ENCODE measurements around the gene CCL24. TPM values are rescaled to one million over a fixed set of nuclear protein-coding genes. Genes with fewer than 3 reads are reported as not detected.
"Not testable (repeated sequence)": the region's sequence is repeated elsewhere in the genome, so short reads cannot be mapped to it uniquely, and the experiment has no call there.

The CCL24 gene
- polyA plus RNA-seq (2012; ENCODE audit: missing spikeins): 0.57 TPM

GRCh38 chr7:75813781-75814236 lies at the start of gene CCL24:
Gene CCL24, minus strand, starts transcription at chr7:75813806. Its CDS starts 91 bp downstream, at chr7:75813715.
- TF ChIP-seq POLR2A (IDR thresholded peaks at IDR 0.05; ENCODE audit: low read depth, low read length): no peak
- TF ChIP-seq POLR2AphosphoS5 (IDR thresholded peaks at IDR 0.05; ENCODE audit: low read depth, low read length): no peak
- no peak for TF ChIP-seq TAF1 (IDR thresholded peaks at IDR 0.05; ENCODE audit: borderline replicate concordance, low read depth, low read length)
- no peak for DNase-seq (ENCODE audit: insufficient read length)
- no peak for FAIRE-seq

- FAIRE-seq: no peak
- no peak for DNase-seq (ENCODE audit: insufficient read length)
- TF ChIP-seq POLR2AphosphoS5 (IDR thresholded peaks at IDR 0.05; ENCODE audit: low read depth, low read length): no peak
Observed at GRCh38 chr7:75861636-75862035, 48.0 kb upstream of the CCL24 start.

- FAIRE-seq: no peak
- TF ChIP-seq POLR2A (IDR thresholded peaks at IDR 0.05; ENCODE audit: low read depth, low read length) (no peak), TAF1 (IDR thresholded peaks at IDR 0.05; ENCODE audit: borderline replicate concordance, low read depth, low read length) (no peak), POLR2AphosphoS5 (IDR thresholded peaks at IDR 0.05; ENCODE audit: low read depth, low read length) (no peak)
Observed at GRCh38 chr7:75858410-75858809, 44.8 kb upstream of the CCL24 start.

GRCh38 chr7:75856536-75856935 lies 42.9 kb upstream of the CCL24 start:
- DNase-seq (ENCODE audit: insufficient read length) (no peak), FAIRE-seq (no peak)
- TF ChIP-seq TAF1 (IDR thresholded peaks at IDR 0.05; ENCODE audit: borderline replicate concordance, low read depth, low read length) (no peak), POLR2AphosphoS5 (IDR thresholded peaks at IDR 0.05; ENCODE audit: low read depth, low read length) (no peak), POLR2A (IDR thresholded peaks at IDR 0.05; ENCODE audit: low read depth, low read length) (no peak)

More at GRCh38 chr7:75858410-75858809, 44.8 kb upstream of the CCL24 start:
- DNase-seq (ENCODE audit: insufficient read length): no peak

- DNase-seq (ENCODE audit: insufficient read length); FAIRE-seq: not testable (repeated sequence)
Observed at GRCh38 chr7:75854813-75855345, 41.3 kb upstream of the CCL24 start.

GRCh38 chr7:75854233-75854632 lies 40.6 kb upstream of the CCL24 start:
- FAIRE-seq: no peak
- no peak for TF ChIP-seq POLR2A (IDR thresholded peaks at IDR 0.05; ENCODE audit: low read depth, low read length)
- TF ChIP-seq TAF1 (IDR thresholded peaks at IDR 0.05; ENCODE audit: borderline replicate concordance, low read depth, low read length): no peak
- TF ChIP-seq POLR2AphosphoS5 (IDR thresholded peaks at IDR 0.05; ENCODE audit: low read depth, low read length): no peak
- DNase-seq (ENCODE audit: insufficient read length): no peak

GRCh38 chr7:75850235-75850634 lies 36.6 kb upstream of the CCL24 start:
- FAIRE-seq (no peak), DNase-seq (ENCODE audit: insufficient read length) (no peak)
- TF ChIP-seq POLR2AphosphoS5 (IDR thresholded peaks at IDR 0.05; ENCODE audit: low read depth, low read length) (no peak), POLR2A (IDR thresholded peaks at IDR 0.05; ENCODE audit: low read depth, low read length) (no peak), TAF1 (IDR thresholded peaks at IDR 0.05; ENCODE audit: borderline replicate concordance, low read depth, low read length) (no peak)

- DNase-seq (ENCODE audit: insufficient read length) (no peak), FAIRE-seq (no peak)
- TF ChIP-seq POLR2A (IDR thresholded peaks at IDR 0.05; ENCODE audit: low read depth, low read length) (no peak), TAF1 (IDR thresholded peaks at IDR 0.05; ENCODE audit: borderline replicate concordance, low read depth, low read length) (no peak)
Observed at GRCh38 chr7:75849573-75849972, 36.0 kb upstream of the CCL24 start.

GRCh38 chr7:75847707-75848106 lies 34.1 kb upstream of the CCL24 start:
- TF ChIP-seq POLR2AphosphoS5 (IDR thresholded peaks at IDR 0.05; ENCODE audit: low read depth, low read length) (no peak), POLR2A (IDR thresholded peaks at IDR 0.05; ENCODE audit: low read depth, low read length) (no peak), TAF1 (IDR thresholded peaks at IDR 0.05; ENCODE audit: borderline replicate concordance, low read depth, low read length) (no peak)
- FAIRE-seq (no peak), DNase-seq (ENCODE audit: insufficient read length) (no peak)

GRCh38 chr7:75845132-75845531 lies 31.5 kb upstream of the CCL24 start:
- FAIRE-seq; DNase-seq (ENCODE audit: insufficient read length): not testable (repeated sequence)

- FAIRE-seq (no peak), DNase-seq (ENCODE audit: insufficient read length) (no peak)
- TF ChIP-seq TAF1 (IDR thresholded peaks at IDR 0.05; ENCODE audit: borderline replicate concordance, low read depth, low read length): no peak
- TF ChIP-seq POLR2A (IDR thresholded peaks at IDR 0.05; ENCODE audit: low read depth, low read length): no peak
- no peak for TF ChIP-seq POLR2AphosphoS5 (IDR thresholded peaks at IDR 0.05; ENCODE audit: low read depth, low read length)
Observed at GRCh38 chr7:75844158-75844557, 30.6 kb upstream of the CCL24 start.

GRCh38 chr7:75843613-75844116 lies 30.1 kb upstream of the CCL24 start:
- DNase-seq (ENCODE audit: insufficient read length) (no peak), FAIRE-seq (no peak)
- TF ChIP-seq POLR2AphosphoS5 (IDR thresholded peaks at IDR 0.05; ENCODE audit: low read depth, low read length): no peak
- no peak for TF ChIP-seq POLR2A (IDR thresholded peaks at IDR 0.05; ENCODE audit: low read depth, low read length)
- TF ChIP-seq TAF1 (IDR thresholded peaks at IDR 0.05; ENCODE audit: borderline replicate concordance, low read depth, low read length): no peak

- DNase-seq (ENCODE audit: insufficient read length) (peak; percentile 36), FAIRE-seq (no peak)
- TF ChIP-seq POLR2A (IDR thresholded peaks at IDR 0.05; ENCODE audit: low read depth, low read length) (peak; percentile 76), POLR2AphosphoS5 (IDR thresholded peaks at IDR 0.05; ENCODE audit: low read depth, low read length) (peak; percentile 81), TAF1 (IDR thresholded peaks at IDR 0.05; ENCODE audit: borderline replicate concordance, low read depth, low read length) (no peak)
Observed at GRCh38 chr7:75842836-75843446, 29.3 kb upstream of the CCL24 start.
